Measurements from ENCODE around the gene RTL9.

RTL9 gene

DNA sequence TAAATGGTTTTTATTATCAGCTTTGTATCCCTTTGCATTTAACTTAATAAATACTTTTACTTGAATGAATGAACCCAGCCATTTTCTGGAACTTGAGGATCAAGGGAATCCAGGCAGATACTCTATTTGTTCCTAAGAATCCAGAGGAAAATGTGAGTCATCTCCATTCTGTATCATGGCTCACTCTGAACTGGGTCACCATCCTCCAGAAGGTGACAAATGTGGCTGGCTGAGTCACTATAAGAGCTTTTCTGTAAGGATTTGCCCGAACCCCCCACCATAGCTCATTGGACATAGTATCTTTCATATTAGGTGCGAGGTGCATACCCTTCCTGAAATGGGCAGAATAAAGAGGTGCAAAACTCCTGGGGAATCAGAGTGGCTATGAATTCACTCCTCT lies 25.8 kb downstream of the RTL9 start:
- TF ChIP-seq, protein P1, sequence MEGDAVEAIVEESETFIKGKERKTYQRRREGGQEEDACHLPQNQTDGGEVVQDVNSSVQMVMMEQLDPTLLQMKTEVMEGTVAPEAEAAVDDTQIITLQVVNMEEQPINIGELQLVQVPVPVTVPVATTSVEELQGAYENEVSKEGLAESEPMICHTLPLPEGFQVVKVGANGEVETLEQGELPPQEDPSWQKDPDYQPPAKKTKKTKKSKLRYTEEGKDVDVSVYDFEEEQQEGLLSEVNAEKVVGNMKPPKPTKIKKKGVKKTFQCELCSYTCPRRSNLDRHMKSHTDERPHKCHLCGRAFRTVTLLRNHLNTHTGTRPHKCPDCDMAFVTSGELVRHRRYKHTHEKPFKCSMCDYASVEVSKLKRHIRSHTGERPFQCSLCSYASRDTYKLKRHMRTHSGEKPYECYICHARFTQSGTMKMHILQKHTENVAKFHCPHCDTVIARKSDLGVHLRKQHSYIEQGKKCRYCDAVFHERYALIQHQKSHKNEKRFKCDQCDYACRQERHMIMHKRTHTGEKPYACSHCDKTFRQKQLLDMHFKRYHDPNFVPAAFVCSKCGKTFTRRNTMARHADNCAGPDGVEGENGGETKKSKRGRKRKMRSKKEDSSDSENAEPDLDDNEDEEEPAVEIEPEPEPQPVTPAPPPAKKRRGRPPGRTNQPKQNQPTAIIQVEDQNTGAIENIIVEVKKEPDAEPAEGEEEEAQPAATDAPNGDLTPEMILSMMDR (IDR thresholded peaks at IDR 0.05; ENCODE audit: low read length, missing control alignments): no peak
- DNase-seq (ENCODE audit: low read depth): peak; percentile 37
- no peak overlapping the region for H3K4me3 ChIP-seq (replicated peaks; ENCODE audit: low read depth, low read length)

DNA sequence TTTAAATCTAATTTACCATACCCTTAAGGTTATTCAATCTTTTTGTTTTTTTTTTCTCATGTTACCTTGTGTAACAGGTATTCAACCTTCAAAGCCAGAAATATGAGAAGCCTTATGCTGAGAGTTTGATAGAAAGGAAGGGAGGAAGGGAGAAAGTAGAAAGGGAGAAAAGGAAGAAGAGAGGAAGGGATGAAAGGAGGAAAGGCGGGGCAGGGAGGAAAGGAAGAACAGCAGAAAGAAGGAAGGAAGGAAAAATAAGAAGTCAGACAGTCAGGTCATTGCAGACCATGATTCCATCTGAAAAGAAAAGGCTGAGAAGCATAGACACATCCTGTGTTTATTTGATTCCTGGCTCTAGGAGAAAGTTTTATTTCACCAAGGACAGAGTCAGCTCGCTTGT lies 30.9 kb downstream of the RTL9 start:
- DNase-seq (ENCODE audit: low read depth): no peak
- TF ChIP-seq, protein P1 (IDR thresholded peaks at IDR 0.05; ENCODE audit: low read length, missing control alignments): no peak
- no peak overlapping the region for H3K4me3 ChIP-seq (replicated peaks; ENCODE audit: low read depth, low read length)

DNA sequence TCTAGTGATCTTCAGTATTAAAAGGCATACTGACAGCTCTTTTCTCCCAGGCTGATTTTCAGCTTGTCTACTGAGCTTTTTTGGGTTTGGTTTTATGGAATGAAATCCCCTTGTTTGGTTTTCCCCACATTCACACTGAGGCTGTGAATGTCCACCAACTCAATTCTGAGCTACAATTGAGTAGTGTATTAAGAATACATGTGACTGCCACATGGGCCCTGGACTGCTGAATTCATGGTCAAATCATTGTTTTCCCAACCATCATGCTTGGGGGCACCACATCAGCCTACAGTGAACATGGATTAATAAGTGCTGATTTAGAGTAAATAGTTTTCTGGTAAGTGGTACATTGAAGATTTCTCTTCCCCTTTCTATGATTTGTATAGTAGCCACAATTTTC lies 32.4 kb downstream of the RTL9 start:
- DNase-seq (ENCODE audit: low read depth): no peak
- TF ChIP-seq, protein P1 (IDR thresholded peaks at IDR 0.05; ENCODE audit: low read length, missing control alignments): no peak
- H3K4me3 ChIP-seq (replicated peaks; ENCODE audit: low read depth, low read length): no peak overlapping the region

DNA sequence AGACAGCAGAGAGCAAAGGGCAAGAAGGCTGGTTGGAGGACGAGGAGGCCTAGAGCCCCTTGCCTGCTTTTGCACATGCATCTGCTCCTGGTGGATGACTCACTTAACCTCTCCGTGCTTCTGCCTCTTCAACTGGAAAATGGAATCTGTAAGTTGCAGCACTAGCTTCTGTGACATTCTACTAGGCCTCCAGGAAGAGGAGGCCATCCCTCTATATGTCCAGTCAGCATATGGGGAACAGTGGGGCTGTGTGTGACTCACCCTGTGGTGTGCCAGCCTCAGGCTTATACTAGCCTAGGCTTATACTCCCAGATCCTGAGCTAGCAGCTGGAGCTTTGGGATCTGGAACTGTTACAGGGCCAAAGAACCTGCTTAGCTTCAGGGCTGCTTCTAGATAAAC lies 36.0 kb downstream of the RTL9 start:
- TF ChIP-seq, protein P1 (IDR thresholded peaks at IDR 0.05; ENCODE audit: low read length, missing control alignments): no peak
- DNase-seq (ENCODE audit: low read depth): peak; percentile 55
- H3K4me3 ChIP-seq (replicated peaks; ENCODE audit: low read depth, low read length): no peak overlapping the region

DNA sequence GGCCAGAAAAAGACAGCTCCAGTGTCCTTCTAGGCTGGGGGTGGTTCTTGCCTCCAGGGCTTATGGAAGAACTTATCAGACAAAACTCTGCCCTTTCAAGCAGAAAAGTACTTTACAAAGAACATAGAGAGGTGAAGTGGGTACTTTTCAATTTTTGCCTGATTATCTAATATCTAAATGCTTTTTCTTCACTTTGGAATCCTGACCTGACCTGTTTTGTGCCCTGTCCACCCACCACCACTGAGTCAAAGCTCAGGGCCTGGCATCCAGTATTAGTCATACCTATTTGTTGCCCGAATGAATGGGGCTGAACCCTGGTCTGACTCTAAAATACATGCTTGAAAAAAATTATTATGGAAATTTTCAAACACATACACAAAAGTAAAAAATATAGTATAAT lies 37.2 kb downstream of the RTL9 start:
- DNase-seq (ENCODE audit: low read depth): no peak
- TF ChIP-seq, protein P1 (IDR thresholded peaks at IDR 0.05; ENCODE audit: low read length, missing control alignments): no peak
- no peak overlapping the region for H3K4me3 ChIP-seq (replicated peaks; ENCODE audit: low read depth, low read length)

DNA sequence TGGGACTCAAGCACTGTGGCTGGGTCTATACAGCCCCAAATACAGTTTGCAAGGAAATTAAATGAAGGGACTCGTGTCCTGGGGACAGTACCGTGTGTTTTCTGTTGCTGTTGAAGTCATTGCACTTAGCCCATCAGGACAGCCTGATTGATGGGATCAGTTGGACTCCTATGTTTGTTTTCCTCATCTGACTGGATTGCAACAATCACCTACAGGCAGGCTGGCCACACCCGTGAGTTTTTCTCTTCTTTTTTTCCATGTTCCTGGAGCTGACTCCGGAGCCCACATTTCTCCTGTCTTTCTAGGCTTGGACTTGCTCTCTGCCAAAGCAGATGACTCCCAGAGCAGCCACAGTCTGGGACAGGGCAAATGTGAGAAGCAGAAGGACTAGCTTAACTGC lies 38.1 kb downstream of the RTL9 start:
- no peak overlapping the region for H3K4me3 ChIP-seq (replicated peaks; ENCODE audit: low read depth, low read length)
- no peak for DNase-seq (ENCODE audit: low read depth)
- TF ChIP-seq, protein P1 (IDR thresholded peaks at IDR 0.05; ENCODE audit: low read length, missing control alignments): no peak

DNA sequence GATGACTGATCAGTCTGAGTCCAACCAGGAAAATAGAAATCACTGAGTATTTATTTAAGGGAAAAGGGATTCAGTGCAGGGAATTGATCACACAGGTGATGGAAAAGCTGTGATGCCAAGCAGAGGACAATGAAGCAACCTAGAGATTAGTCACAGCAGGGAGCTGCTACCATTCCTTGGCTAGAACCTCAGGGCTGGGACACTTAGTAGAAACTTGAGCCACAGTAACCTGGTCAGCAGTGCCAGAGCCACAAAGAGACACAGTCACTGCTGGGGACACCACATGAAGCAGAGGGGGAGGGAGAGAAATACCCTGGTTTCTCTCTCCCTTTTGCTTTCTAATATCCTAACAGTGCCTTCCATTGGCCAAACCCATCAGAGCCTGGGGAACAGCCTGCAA lies 38.7 kb downstream of the RTL9 start:
- H3K4me3 ChIP-seq (replicated peaks; ENCODE audit: low read depth, low read length): no peak overlapping the region
- DNase-seq (ENCODE audit: low read depth): no peak
- TF ChIP-seq, protein P1 (IDR thresholded peaks at IDR 0.05; ENCODE audit: low read length, missing control alignments): no peak

Measured in fibroblast of pulmonary artery (primary cell).